ENCODE data around the gene DNAH17.

The DNAH17 gene

DNA sequence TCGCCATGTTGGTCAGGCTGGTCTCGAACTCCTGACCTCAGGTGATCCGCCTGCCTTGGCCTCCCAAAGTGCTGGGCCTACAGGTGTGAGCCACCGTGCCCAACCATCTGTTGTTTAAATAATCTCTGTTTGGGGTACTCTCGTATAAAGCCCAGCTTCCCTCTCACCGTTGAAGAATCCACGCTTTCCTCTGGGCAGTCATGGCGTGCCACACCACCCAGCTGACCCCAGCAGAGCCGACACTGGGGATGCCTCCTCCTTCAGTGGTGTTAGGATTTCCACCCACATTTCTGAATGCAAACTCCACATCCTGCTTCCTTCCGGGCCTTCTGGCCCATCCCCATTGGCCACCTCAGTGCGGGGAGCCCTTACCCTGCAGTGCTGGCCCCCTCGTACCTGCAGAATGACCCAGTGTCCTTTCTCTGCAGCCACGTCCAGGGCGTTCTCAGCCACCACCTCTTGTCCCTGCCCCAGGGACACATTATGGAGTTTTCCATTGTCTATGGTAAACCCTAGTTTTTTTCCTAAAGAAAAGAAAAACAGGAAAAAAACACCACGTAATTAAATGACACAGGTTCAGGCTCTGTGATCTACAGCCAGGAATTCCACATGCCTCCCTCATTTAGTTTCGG, 138.4 kb downstream of the DNAH17 start:
- DNase-seq, result no peak

- DNase-seq, result no peak
Measured at GRCh38 chr17:78438271-78438691, 138.9 kb downstream of the DNAH17 start.

DNA sequence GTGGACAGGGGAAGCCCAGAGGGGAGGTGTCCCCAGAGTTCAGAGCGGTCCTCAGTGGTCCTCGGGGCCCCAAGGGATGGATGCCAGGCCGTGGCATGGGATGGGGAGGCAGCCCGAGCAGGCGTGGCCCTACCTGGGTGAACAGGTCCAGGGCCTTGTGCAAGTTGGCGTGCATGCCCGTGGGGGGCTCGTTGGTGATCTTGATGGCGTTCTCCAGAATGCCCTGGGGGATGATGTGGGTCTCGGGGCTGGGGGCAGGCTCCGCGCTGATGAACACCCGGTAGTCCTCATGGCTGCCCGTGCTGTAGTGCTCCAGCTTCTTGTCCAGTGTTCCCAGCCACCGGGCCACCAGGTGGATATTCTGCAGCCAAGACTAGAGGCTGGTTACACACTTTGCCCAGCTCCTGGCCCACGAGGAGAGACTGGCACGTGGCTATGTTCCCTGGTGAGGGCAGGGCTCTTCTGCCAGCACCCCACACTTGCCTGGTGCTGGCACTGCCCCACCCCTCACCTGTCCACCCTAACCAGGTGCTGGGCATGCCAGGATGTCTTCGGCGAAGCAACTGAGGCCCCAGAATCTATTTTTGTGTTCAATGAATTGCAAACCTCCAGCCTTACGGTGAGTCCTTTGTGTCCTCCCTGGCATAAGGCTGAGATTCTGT, 139.6 kb downstream of the DNAH17 start:
- no peak for DNase-seq

DNA sequence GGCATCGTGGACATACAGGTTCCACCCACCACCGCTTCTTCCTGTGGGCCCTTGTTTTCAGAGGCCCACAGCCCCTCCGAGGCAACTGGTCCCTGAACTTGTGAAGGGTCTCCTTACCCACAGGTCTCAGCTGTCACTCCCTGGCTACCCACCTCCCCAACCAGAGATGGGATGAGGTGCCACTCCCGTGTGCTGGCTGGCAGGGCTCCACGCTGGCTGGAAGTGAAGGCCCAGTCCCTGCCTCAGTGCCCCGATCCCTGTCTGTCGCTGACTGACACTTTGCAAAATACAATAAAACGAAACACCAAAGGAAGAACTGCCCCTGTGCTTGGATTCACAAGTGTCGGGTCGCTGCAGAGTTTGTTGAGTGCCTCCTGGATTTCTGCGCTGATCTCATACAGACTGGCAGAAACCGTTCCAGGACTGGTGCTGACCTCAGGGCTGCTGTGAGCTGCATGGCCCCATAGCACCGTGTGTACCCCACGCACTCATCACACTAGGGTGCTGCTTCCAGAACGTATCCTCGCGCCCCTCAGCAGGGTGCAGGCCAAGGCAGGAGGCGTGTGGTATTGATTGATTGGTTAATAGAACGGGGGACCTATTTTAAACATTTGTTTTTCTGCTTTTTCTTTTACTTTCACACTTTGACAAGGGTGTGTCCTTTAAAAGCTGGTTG, 141.7 kb downstream of the DNAH17 start:
- DNase-seq, result no peak

DNA sequence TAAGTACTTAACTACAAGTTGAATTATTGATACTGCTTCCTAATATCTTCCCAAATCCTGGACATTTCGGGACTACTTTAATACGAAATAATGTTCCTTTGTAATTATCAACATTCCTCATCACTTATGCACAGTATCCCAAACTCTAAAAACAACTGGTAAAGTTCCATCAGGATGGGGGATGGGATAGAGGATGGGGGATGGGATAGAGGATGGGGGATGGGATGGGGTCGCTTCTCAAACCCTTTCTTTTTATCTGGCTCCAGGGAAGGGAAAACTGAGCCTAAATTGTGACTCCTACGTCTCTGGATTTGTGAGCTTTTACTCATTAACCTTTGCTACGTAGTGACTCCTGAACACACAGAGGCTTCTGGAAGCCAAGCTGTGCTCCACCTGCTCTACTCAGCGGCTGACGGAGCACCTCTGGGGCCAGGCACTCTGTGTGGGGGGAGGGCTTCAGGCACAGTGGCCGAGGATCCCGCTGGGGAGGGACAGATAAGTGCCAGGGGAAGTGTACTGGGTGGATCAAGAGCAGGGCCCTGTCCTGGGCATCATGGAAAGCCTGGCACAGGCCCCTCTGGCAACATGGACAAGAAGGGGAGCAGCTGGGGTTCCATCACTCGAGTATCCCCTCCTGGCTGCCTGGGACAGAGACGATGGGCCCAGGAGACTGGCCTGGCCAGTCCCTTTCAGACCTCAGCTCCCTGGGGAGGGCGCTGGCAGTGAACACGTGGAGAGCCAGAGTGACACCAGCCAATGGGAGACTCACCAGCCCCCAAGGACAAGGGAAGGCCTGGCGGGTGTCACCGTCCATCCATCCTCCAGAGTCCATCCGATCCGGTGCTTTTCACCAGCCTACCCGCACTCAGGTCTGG, 142.5 kb downstream of the DNAH17 start:
- DNase-seq, result no peak

DNA sequence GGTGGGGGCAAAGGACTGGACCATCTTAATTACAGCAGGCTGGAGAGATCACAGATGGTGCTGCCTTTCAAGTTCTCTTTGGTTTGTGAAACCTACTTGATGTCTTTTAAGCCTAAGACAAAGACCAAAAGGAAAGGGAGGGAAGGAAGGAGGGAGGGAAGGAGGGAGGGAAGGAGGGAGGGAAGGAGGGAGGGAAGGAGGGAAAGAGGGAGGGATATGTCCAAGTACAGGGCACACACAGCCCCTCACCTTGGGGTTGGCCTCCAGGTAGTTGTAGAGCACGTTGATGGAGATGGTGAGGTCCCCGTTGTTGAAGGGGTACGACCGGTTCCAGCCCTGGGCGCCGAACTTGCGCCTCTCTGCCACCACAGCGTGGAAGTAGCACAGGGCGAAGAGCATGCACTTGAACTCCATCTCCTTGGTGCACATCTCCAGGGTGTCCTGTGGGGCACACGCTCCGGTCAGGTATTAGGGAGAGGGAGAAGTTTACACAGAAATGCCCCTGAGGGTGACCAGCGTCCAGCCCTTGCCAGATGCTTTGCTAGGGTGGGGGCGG, 143.3 kb downstream of the DNAH17 start:
- no peak for DNase-seq

DNA sequence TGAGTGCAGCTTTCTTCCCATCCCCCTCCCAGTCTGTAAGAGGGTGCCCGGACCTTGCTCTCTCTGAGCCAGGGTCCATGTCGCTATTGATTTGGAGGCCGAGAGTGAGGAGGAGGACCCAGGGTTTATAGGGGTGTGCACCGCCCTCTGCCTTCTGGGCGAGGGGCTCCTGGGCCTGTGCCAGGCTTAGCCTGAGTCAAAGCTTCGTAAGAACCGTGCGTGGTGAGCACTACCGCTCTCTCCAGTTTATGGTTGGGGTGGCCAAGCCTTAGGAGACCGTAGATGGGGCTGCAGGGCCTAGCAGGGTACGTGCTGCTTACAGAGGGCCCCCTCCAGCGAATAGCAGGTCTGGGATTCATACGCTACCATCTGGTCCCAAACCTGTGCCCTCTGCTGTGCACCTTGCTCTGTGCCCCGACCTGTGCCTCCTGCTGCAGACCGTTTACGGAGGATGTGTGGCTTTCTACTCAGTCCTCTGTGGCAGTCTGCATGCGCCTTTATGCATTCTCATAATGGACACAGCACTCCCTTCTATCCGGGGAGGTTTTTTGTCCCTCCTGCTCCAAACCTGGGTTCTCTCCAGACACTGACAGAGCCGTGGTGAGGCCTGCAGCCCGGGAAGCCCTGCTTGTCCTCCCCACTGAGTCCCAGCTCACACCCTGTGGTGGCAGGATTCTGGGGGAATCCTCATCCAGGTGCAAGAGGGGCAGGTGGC, 144.0 kb downstream of the DNAH17 start:
- no peak for DNase-seq

GRCh38 chr17:78432226-78433012, 144.8 kb downstream of the DNAH17 start:
- no peak for DNase-seq

DNA sequence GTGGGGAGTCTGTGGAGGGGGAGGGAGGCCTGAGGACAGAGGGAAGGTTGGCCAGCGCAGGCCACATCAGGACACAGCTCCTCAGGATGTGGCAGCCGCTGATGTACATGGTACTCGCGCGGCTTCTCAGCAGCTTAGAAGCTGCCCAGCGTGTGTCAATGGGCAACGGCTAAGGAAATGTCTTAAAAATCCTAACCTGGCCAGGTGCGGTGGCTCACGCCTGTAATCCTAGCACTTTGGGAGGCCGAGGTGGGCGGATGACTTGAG, 145.6 kb downstream of the DNAH17 start:
- DNase-seq, result no peak

GRCh38 chr17:78430892-78431691, 146.1 kb downstream of the DNAH17 start:
- no peak for DNase-seq

GRCh38 chr17:78429618-78429995, 147.6 kb downstream of the DNAH17 start:
- DNase-seq, result no peak

DNA sequence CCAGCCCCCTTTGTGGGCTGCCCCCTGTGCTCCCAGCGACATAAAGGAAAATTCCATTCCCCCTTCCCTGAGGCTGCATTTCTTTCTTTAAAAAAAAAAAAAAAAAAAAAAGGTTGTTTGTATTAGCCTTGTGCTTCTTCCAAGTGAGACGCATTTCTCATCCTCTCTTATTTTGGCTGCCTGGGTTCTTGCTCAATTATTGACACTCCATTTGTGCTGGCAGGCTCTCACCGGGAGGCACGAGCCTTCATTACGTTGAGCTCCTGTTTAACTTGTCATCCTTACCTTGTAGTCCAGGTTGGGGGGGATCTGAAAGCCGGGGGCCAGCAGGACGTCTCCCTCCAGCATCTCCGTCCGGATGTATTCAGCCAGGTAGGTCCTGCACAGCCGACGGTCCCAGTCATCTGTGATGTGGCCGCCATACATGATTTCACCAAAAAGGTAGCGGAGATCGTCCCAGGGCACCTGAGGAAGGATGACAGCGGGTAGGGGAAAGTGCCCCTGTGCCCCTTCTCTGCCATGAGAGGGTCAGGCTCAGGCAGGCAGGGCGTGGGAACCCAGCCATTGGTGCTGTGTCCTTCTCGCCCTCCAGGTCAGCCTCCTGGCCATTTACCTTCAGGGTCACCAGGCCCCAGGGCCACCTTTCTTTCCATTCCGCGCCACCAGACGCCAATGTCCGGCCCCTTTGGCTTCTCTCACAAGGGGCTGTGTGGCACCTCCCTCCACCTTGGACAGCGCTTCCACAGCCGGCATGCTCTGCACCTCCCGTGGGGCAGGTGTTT, 148.2 kb downstream of the DNAH17 start:
- DNase-seq, result no peak

DNA sequence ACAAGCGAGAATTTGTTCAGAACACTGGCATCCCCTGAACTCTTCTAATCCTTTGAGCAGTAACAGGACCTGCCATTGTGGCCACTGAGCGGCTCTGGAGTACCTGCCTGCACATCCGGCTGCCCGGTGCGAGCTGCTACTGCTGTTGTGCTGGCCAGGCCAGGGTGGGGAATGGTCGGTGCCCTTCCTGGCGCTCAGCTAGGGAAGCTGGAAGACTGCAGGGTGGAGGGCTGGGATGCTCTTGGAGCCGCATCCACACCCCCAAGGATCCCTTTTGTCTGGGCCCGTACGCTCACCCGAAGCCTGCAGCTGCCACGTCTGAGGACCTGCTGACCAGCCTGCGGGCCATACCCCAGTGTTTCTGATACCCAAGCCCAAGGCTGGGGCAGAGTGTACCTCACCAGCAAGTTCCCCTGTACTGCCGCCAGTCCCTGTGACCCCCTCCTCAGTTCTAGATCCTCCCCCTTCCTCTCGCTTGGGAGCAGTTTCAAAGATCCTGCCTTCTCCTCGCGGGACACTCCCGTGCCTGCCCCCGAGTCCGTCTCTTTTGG, 149.1 kb downstream of the DNAH17 start:
- DNase-seq, result no peak

GRCh38 chr17:78427140-78427539, 150.1 kb downstream of the DNAH17 start:
- no peak for DNase-seq

DNA sequence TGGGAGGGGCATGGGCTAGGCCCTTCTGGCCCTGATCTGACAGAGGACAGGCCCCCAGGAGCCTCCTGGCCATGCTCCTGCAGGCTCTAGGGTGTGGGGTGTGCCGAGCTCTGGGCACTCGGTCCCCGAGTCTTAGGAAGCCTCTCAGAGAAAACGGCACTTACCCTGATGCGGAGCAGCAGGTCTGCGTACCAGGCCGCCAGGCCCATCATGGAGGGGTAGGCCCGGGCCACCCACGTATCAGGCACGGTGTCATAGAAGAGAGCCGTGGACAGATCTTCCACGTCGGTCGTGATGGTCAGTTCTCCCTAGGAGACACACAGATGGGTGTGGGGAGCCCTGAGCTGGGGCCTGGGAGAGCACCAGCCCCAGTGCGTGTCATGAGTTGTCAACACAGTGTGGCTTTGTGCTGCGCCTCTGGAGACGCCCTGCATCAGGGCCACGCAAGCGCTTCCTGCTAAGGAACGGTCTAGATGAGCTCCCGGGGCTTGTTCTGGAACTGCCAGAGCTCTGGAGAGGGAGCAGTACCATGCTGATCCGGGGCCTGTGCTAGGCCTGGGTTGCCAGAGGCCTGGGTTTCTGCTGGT, 150.8 kb downstream of the DNAH17 start:
- no peak for DNase-seq

GRCh38 chr17:78425429-78425828, 151.8 kb downstream of the DNAH17 start:
- DNase-seq, result no peak

DNA sequence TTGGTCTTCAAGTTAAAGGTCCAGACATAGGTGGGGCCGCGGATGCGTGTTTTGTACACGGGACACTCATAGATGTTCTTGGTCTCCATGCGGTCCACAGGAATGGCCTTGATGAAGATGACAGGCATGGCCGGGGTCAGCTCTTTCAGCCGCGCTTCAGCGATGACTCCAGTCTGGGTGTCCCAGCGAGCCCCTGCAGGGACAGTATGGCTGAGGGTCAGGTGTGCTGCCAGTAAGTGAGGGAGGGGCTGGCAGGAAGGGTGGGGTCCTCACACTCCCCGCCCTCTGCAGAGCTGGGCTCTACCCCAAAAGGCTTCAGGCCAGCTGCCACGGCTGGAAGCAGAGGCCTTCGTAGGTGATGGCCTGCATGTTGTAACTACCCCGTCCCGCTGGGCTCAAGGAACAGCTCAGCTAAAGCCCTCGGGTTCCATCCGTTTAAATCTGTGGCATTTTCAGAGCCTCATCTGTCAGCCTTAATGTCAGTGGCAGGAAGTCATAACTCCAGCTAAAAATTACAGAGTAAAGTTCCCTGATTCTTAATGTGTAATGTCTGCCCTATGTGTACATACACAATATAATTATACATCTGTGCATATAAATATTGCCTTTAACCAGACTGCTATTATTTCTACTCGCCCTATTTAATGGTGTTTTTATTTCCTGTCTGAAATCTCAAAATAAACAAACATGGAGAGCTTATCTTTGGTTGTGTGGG, 153.1 kb downstream of the DNAH17 start:
- no peak for DNase-seq

DNA sequence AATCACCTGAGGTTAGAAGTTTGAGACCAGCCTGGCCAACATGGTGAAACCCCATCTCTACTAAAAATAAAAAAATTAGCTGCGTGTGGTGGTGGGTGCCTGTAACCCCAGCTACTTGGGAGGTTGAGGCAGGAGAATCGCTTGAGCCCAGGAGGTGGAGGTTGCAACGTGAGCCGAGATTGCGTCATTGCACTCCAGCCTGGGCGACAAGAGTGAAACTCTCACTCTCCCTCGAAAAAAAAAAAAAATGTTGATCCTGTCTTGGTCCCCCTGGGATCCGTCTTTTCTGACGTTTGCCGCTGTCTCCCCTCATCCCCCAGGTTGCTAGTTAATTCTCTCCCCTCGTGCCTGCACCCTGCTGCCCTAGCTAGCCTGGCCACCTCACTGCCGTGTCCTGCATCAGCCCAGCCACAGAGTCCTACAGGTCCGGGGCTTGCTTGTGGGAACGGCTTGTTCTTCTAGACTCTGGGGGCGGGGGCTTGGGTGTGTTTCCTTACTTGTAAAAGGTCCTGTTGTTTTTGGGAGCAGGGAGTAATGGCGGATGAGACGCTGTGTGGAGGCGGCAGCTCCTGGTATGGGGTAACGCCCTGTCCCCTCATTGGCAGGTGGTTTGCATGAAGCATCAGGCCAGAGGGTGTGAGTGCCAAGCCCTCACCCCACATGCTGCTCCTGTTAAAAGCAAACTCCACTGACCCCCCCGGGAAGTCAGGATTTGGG, 154.2 kb downstream of the DNAH17 start:
- DNase-seq, result no peak

Measured in amniotic stem cell (primary cell).